Fibroblast of lung (primary cell): ENCODE data around the gene TBC1D2B. TPM values are rescaled to one million over a fixed set of nuclear protein-coding genes. Genes with fewer than 3 reads are reported as not detected.
"Not testable (repeated sequence)": the region's sequence is repeated elsewhere in the genome, so short reads cannot be mapped to it uniquely, and the experiment has no call there.

Source experiments
- DNase-seq, 2 donors: peaks; one replicate each; pipeline versions ENCODE4 v3.0.0 to v3.0.0-alpha.2; 2010; ENCODE audit warnings: low read depth in 2 of 2
- H2AFZ ChIP-seq: 2 replicates; pipeline ENCODE4 v1.5.1; 2012; ENCODE audit warnings: low read length, control low read depth, inconsistent platforms
- H3K27ac ChIP-seq: 2 replicates; pipeline ENCODE4 v1.5.1; 2011; ENCODE audit warnings: low read length, control low read depth; ENCODE audit not compliant: insufficient read depth
- H3K27me3 ChIP-seq: 2 replicates; pipeline ENCODE4 v1.5.1; 2011; ENCODE audit warnings: mild to moderate bottlenecking, low read length; ENCODE audit not compliant: control insufficient read depth, insufficient read depth
- H3K36me3 ChIP-seq: 2 replicates; pipeline ENCODE4 v1.5.1; 2011; ENCODE audit warnings: low read length; ENCODE audit not compliant: control insufficient read depth, insufficient read depth
- H3K4me1 ChIP-seq: 2 replicates; pipeline ENCODE4 v1.5.1; 2011; ENCODE audit warnings: low read length; ENCODE audit not compliant: control insufficient read depth, insufficient read depth; ENCODE audit errors: extremely low read depth
- H3K4me2 ChIP-seq: 2 replicates; pipeline ENCODE4 v1.5.1; 2011; ENCODE audit warnings: low read length, control low read depth; ENCODE audit not compliant: insufficient read depth; ENCODE audit errors: extremely low read depth
- H3K4me3 ChIP-seq, 4 experiments: fragments of 200-600 bp in 1 of 4; sonication (generic) in 1 of 4; replicated peaks in 1 of 4; 2 replicates each; pipeline ENCODE4 v1.5.1; 2011 to 2016; ENCODE audit warnings: low read length in 4 of 4, low read depth in 3 of 4, mild to moderate bottlenecking in 3 of 4, control low read depth in 2 of 4, inconsistent platforms in 1 of 4, mixed read lengths in 1 of 4; ENCODE audit not compliant: insufficient read depth in 1 of 4; ENCODE audit errors: control extremely low read depth in 1 of 4
- H3K79me2 ChIP-seq: 2 replicates; pipeline ENCODE4 v1.5.1; 2012; ENCODE audit warnings: mild to moderate bottlenecking, low read length, inconsistent platforms; ENCODE audit not compliant: control insufficient read depth, insufficient read depth
- H3K9ac ChIP-seq: 2 replicates; pipeline ENCODE4 v1.5.1; 2011; ENCODE audit warnings: mild to moderate bottlenecking, low read length, control low read depth; ENCODE audit not compliant: insufficient read depth
- H3K9me3 ChIP-seq: 2 replicates; pipeline ENCODE4 v1.5.1; 2012; ENCODE audit warnings: low read depth, low read length; ENCODE audit not compliant: control insufficient read depth, insufficient read depth
- H4K20me1 ChIP-seq: 2 replicates; pipeline ENCODE4 v1.5.1; 2011; ENCODE audit warnings: low read length; ENCODE audit not compliant: control insufficient read depth, insufficient read depth; ENCODE audit errors: extremely low read depth
- CTCF ChIP-seq, 2 donors: IDR thresholded peaks in 1 of 2; conservative IDR thresholded peaks in 1 of 2; 1 replicate in 1 of 2; 2 replicates in 1 of 2; pipeline ENCODE4 v1.5.1; 2011 to 2012; ENCODE audit warnings: low read length in 2 of 2, control low read depth in 1 of 2, inconsistent platforms in 1 of 2, low read depth in 1 of 2, mild to moderate bottlenecking in 1 of 2
- EZH2 ChIP-seq: IDR thresholded peaks from 2 replicates; pipeline ENCODE4 v1.5.1; 2012; ENCODE audit warnings: low read length, control low read depth, mild to moderate bottlenecking; ENCODE audit errors: missing control alignments
- polyA plus RNA-seq, 2 donors: library from polyadenylated mRNA; depleted of rRNA in 1 of 2; stranded (reverse) in 1 of 2; unstranded in 1 of 2; fragments of >200 nt; gene quantifications; 2 replicates each; pipeline ENCODE4 v1.2.1, GENCODE V29; 2011 to 2012; ENCODE audit warnings: missing spikeins in 1 of 2
- total RNA-seq: library from RNA; depleted of rRNA; stranded (reverse); fragments of >200 nt; gene quantifications from 2 replicates; pipeline ENCODE4 v1.2.1, GENCODE V29; 2014

TBC1D2B gene
- total and polyA plus RNA-seq, 2 donors (not counting 1 experiment from before 2014, with no cell fraction given) = 49.4 to 73.3 TPM

GRCh38 chr15:77991029-77991406 is 86.5 kb downstream of the TBC1D2B start:
- peak overlapping the region; percentile 78 for H3K27ac ChIP-seq
- H3K9ac ChIP-seq = no peak overlapping the region
- H3K4me3 ChIP-seq = no peak overlapping the region
- peaks cover 38% of the 10 kb centered on the region for H3K4me1 ChIP-seq
- H3K36me3 ChIP-seq = no peaks in the 10 kb centered on the region
- no peaks in the 10 kb centered on the region for H4K20me1 ChIP-seq
- DNase-seq = no peak
- TF ChIP-seq CTCF (conservative IDR thresholded peaks at IDR 0.05 in 1 of 2, IDR thresholded peaks at IDR 0.05 in 1 of 2; ENCODE audit: low read depth in 1 of 2, low read length in 2 of 2) = no peak
- TF ChIP-seq EZH2 = no peak
- no peaks in the 10 kb centered on the region for H3K27me3 ChIP-seq
- no peak overlapping the region for H3K4me2 ChIP-seq
- H2AFZ ChIP-seq = no peak overlapping the region
- no peaks in the 10 kb centered on the region for H3K79me2 ChIP-seq
- H3K9me3 ChIP-seq = no peaks in the 10 kb centered on the region

- H3K4me3 ChIP-seq = no peak overlapping the region
- no peak for DNase-seq
- no peak overlapping the region for H2AFZ ChIP-seq
- H3K9ac ChIP-seq = no peak overlapping the region
- peaks cover 36% of the 10 kb centered on the region for H3K4me1 ChIP-seq
- no peaks in the 10 kb centered on the region for H3K36me3 ChIP-seq
- H3K9me3 ChIP-seq = no peaks in the 10 kb centered on the region
- no peaks in the 10 kb centered on the region for H4K20me1 ChIP-seq
- H3K27me3 ChIP-seq = no peaks in the 10 kb centered on the region
- H3K79me2 ChIP-seq = no peaks in the 10 kb centered on the region
- no peak overlapping the region for H3K27ac ChIP-seq
- H3K4me2 ChIP-seq = no peak overlapping the region
- no peak for TF ChIP-seq CTCF (conservative IDR thresholded peaks at IDR 0.05 in 1 of 2, IDR thresholded peaks at IDR 0.05 in 1 of 2; ENCODE audit: low read depth in 1 of 2, low read length in 2 of 2)
- no peak for TF ChIP-seq EZH2
Observed at GRCh38 chr15:77989296-77990143, 88.0 kb downstream of the TBC1D2B start.

GRCh38 chr15:77988347-77989295 is 88.9 kb downstream of the TBC1D2B start:
- H3K4me3 ChIP-seq = no peak overlapping the region
- DNase-seq = no peak
- no peak overlapping the region for H3K27ac ChIP-seq
- H3K9me3 ChIP-seq = no peaks in the 10 kb centered on the region
- no peak overlapping the region for H3K4me2 ChIP-seq
- H3K9ac ChIP-seq = no peak overlapping the region
- no peaks in the 10 kb centered on the region for H4K20me1 ChIP-seq
- TF ChIP-seq CTCF (conservative IDR thresholded peaks at IDR 0.05 in 1 of 2, IDR thresholded peaks at IDR 0.05 in 1 of 2; ENCODE audit: low read depth in 1 of 2, low read length in 2 of 2) (no peak), EZH2 (no peak)
- peaks cover 27% of the 10 kb centered on the region for H3K4me1 ChIP-seq
- H3K27me3 ChIP-seq = no peaks in the 10 kb centered on the region
- H3K36me3 ChIP-seq = no peaks in the 10 kb centered on the region
- no peaks in the 10 kb centered on the region for H3K79me2 ChIP-seq
- H2AFZ ChIP-seq = no peak overlapping the region

GRCh38 chr15:77987765-77988136 is 89.8 kb downstream of the TBC1D2B start:
- H3K4me2 ChIP-seq, H3K4me3 ChIP-seq, H3K36me3 ChIP-seq, H4K20me1 ChIP-seq, H3K9ac ChIP-seq, H3K79me2 ChIP-seq, DNase-seq, H3K27ac ChIP-seq, H2AFZ ChIP-seq, H3K9me3 ChIP-seq, H3K27me3 ChIP-seq: not testable (repeated sequence)
- peaks cover 23% of the 10 kb centered on the region for H3K4me1 ChIP-seq
